Middle frontal gyrus (tissue), 1 donor: ENCODE data around the gene RAD18.

ENCODE experiments used
- DNase-seq: peaks from one replicate; pipeline ENCODE4 v3.0.0-alpha.2; 2015; ENCODE audit warnings: low spot score; ENCODE audit errors: extremely low spot score

The RAD18 gene

DNA sequence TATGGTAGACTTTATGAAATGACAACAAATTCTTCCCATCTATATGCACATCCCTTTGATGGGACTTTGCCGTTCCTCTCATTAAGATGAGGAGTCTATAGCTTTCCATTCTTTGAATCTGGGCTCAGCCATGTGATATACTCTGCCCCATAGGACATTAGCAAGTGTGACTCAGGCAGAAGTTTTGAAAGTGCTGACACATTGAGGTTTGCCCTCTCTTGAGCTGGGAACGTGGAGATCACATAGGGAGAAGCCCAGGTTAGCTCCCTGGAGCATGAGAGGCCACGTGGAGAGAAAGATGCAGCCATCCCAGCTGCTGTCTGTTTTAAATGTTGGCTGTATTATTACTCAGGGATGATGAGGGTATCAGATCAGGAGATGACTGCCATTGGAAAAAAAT is 126.1 kb downstream of the RAD18 start:
- DNase-seq, result no peak

- no peak for DNase-seq
Measured at GRCh38 chr3:8836096-8836495, 127.2 kb downstream of the RAD18 start.

DNA sequence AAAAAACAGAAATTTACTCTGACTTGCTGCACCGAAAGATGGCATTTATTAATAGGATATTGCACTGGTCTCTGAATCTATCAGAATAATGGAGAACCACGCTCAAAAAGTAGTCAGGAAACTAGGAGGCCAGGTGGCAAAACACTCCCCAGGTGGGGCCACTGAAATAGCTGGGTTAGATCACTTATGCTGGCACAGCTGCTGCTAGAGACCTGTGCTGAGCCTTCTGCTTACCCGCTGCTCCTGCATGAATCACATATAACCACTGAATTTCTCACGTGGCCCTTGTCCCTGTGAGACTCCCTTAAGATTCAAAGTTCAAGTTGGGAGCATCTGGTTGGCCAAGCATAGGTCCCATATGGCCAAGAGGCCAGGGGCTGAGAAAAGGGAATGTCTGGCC is 127.9 kb downstream of the RAD18 start:
- no peak for DNase-seq

DNA sequence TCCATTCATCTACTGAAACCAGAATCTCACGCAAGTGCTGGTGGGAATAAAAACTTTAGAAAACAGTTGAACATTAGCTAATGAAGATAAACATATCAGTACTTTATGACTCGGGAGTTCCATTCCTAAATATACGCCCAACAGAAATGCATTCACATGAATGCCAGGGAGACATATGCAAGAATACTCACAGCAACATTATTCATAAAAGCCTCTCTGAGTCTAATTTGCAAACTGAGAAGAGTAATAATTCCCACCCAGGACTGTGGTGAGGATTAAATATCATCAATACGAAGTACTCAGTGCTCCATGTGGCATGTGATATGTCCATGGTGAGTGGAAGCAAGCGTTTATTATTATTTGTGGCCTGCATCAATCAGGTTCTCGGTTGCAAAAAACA is 128.3 kb downstream of the RAD18 start:
- DNase-seq, result no peak

- no peak for DNase-seq
Measured at GRCh38 chr3:8827641-8828040, 135.6 kb downstream of the RAD18 start.
